Measurements from ENCODE around the gene AUTS2.

GRCh38 chr7:70063927-70064326, 465.7 kb downstream of the AUTS2 start:
- TF ChIP-seq CTCF (IDR thresholded peaks at IDR 0.05) (no peak), POLR2A (IDR thresholded peaks at IDR 0.05) (no peak)
